WTC11 (cell line): Measurements from ENCODE around the gene MITD1.

Experiments
- NR2C2 ChIP-seq: sonication (generic); formaldehyde crosslinking; IDR thresholded peaks from 2 replicates; pipeline ENCODE4 v1.8.0; 2022; ENCODE audit warnings: mild to moderate bottlenecking, missing genetic modification reagents
- ZNF138 ChIP-seq: sonication (generic); formaldehyde crosslinking; conservative IDR thresholded peaks from 2 replicates; pipeline ENCODE4 v1.8.1; 2022; ENCODE audit warnings: mild to moderate bottlenecking, moderate library complexity, missing genetic modification reagents
- TF ChIP-seq, protein P1 (sequence below): fragments of 200-600 bp; IDR thresholded peaks from 2 replicates; pipeline ENCODE4 v1.8.0; 2022; ENCODE audit warnings: antibody characterized with exemption
- TF ChIP-seq, protein P2 (sequence below): sonication (generic); formaldehyde crosslinking; IDR thresholded peaks from 2 replicates; pipeline ENCODE4 v1.8.1; 2023; ENCODE audit warnings: mild to moderate bottlenecking, moderate library complexity, missing genetic modification reagents
- TF ChIP-seq, protein P3 (sequence below): sonication (generic); formaldehyde crosslinking; IDR thresholded peaks from 2 replicates; pipeline ENCODE4 v1.8.0; 2022; ENCODE audit warnings: mild to moderate bottlenecking, missing genetic modification reagents
- TF ChIP-seq, protein P4 (sequence below): sonication (generic); formaldehyde crosslinking; IDR thresholded peaks from 2 replicates; pipeline ENCODE4 v1.8.1; 2022; ENCODE audit warnings: mild to moderate bottlenecking, moderate library complexity, missing genetic modification reagents
- TF ChIP-seq, protein P5 (sequence below): fragments of 250-450 bp; sonication (Bioruptor Pico); IDR thresholded peaks from 2 replicates; pipeline ENCODE4 v1.8.0; 2021; ENCODE audit warnings: mild to moderate bottlenecking

DNA sequence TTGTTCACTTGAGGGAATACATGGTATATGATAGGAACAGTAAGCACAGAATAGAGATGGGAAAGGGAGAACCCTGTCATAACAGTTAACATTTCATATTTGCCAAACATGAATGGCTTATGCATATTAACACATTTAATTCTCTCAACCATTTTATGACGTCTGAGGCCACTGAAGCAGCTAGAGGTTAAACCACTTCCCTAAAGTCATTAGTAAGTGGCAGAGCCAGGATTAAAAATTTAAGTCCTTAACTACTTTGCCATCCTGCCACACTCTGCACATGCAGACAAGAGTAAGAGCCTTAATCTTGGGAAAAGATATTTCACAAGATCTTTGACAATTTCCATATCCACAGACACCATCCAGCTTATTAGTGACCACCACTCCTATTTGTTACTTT, 24.0 kb downstream of the MITD1 start:
- TF ChIP-seq ZNF138 (CRISPR knock-in tag) (no peak), NR2C2 (CRISPR knock-in tag) (no peak)
- TF ChIP-seq, protein P1, sequence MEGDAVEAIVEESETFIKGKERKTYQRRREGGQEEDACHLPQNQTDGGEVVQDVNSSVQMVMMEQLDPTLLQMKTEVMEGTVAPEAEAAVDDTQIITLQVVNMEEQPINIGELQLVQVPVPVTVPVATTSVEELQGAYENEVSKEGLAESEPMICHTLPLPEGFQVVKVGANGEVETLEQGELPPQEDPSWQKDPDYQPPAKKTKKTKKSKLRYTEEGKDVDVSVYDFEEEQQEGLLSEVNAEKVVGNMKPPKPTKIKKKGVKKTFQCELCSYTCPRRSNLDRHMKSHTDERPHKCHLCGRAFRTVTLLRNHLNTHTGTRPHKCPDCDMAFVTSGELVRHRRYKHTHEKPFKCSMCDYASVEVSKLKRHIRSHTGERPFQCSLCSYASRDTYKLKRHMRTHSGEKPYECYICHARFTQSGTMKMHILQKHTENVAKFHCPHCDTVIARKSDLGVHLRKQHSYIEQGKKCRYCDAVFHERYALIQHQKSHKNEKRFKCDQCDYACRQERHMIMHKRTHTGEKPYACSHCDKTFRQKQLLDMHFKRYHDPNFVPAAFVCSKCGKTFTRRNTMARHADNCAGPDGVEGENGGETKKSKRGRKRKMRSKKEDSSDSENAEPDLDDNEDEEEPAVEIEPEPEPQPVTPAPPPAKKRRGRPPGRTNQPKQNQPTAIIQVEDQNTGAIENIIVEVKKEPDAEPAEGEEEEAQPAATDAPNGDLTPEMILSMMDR = no peak
- TF ChIP-seq, protein P2, sequence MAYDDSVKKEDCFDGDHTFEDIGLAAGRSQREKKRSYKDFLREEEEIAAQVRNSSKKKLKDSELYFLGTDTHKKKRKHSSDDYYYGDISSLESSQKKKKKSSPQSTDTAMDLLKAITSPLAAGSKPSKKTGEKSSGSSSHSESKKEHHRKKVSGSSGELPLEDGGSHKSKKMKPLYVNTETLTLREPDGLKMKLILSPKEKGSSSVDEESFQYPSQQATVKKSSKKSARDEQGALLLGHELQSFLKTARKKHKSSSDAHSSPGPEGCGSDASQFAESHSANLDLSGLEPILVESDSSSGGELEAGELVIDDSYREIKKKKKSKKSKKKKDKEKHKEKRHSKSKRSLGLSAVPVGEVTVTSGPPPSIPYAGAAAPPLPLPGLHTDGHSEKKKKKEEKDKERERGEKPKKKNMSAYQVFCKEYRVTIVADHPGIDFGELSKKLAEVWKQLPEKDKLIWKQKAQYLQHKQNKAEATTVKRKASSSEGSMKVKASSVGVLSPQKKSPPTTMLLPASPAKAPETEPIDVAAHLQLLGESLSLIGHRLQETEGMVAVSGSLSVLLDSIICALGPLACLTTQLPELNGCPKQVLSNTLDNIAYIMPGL (CRISPR knock-in tag) = no peak
- TF ChIP-seq, protein P3, sequence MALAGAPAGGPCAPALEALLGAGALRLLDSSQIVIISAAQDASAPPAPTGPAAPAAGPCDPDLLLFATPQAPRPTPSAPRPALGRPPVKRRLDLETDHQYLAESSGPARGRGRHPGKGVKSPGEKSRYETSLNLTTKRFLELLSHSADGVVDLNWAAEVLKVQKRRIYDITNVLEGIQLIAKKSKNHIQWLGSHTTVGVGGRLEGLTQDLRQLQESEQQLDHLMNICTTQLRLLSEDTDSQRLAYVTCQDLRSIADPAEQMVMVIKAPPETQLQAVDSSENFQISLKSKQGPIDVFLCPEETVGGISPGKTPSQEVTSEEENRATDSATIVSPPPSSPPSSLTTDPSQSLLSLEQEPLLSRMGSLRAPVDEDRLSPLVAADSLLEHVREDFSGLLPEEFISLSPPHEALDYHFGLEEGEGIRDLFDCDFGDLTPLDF (CRISPR knock-in tag) = no peak
- TF ChIP-seq, protein P4, sequence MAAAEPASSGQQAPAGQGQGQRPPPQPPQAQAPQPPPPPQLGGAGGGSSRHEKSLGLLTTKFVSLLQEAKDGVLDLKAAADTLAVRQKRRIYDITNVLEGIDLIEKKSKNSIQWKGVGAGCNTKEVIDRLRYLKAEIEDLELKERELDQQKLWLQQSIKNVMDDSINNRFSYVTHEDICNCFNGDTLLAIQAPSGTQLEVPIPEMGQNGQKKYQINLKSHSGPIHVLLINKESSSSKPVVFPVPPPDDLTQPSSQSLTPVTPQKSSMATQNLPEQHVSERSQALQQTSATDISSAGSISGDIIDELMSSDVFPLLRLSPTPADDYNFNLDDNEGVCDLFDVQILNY (CRISPR knock-in tag) = no peak
- TF ChIP-seq, protein P5, sequence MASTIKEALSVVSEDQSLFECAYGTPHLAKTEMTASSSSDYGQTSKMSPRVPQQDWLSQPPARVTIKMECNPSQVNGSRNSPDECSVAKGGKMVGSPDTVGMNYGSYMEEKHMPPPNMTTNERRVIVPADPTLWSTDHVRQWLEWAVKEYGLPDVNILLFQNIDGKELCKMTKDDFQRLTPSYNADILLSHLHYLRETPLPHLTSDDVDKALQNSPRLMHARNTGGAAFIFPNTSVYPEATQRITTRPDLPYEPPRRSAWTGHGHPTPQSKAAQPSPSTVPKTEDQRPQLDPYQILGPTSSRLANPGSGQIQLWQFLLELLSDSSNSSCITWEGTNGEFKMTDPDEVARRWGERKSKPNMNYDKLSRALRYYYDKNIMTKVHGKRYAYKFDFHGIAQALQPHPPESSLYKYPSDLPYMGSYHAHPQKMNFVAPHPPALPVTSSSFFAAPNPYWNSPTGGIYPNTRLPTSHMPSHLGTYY (CRISPR knock-in tag) = no peak
